Measurements from ENCODE around the gene FKBP2.
A peak's percentile ranks its signal among the peaks of the same experiment; 100 is the strongest.

Gene FKBP2

GRCh38 chr11:64264371-64264852 lies 23.5 kb downstream of the FKBP2 start:
- DNase-seq: no peak

GRCh38 chr11:64265176-64266160 lies 24.6 kb downstream of the FKBP2 start:
- DNase-seq: no peak

GRCh38 chr11:64266339-64266738 lies 25.4 kb downstream of the FKBP2 start:
- DNase-seq: no peak

GRCh38 chr11:64267207-64267945 lies 26.5 kb downstream of the FKBP2 start:
- no peak for DNase-seq

- peak; percentile 59 for DNase-seq
Measured at GRCh38 chr11:64268025-64268892, 27.4 kb downstream of the FKBP2 start.

- DNase-seq: peak; percentile 77 to 83
Measured at GRCh38 chr11:64268893-64269539, 28.1 kb downstream of the FKBP2 start.

GRCh38 chr11:64269540-64270220 lies 28.8 kb downstream of the FKBP2 start:
- DNase-seq: peak; percentile 100

- no peak for DNase-seq
Measured at GRCh38 chr11:64275031-64275800, 34.3 kb downstream of the FKBP2 start.

- no peak for DNase-seq
Measured at GRCh38 chr11:64275841-64276240, 34.9 kb downstream of the FKBP2 start.

- peak in 1 of 2 donors; percentile 18 for DNase-seq
Measured at GRCh38 chr11:64276653-64277431, 35.9 kb downstream of the FKBP2 start.

- no peak for DNase-seq
Measured at GRCh38 chr11:64278576-64279190, 37.8 kb downstream of the FKBP2 start.

GRCh38 chr11:64281957-64282770 lies 41.3 kb downstream of the FKBP2 start:
- DNase-seq: no peak

GRCh38 chr11:64283092-64283491 lies 42.2 kb downstream of the FKBP2 start:
- DNase-seq: no peak

- DNase-seq: peak; percentile 92 to 94
Measured at GRCh38 chr11:64284048-64284961, 43.4 kb downstream of the FKBP2 start, which contains the start of gene BAD. BAD (minus strand) TSS chr11:64284665; CDS start chr11:64284368, 297 bp downstream.

GRCh38 chr11:64284962-64285884 lies 44.3 kb downstream of the FKBP2 start, which contains the start of gene GPR137:
GPR137 (plus strand) TSS chr11:64285848; CDS start chr11:64286525, 677 bp downstream.
- DNase-seq: peak; percentile 75 to 81

Measured in inflammatory macrophage (primary cell).